ENCODE measurements around the gene LENEP.

Gene LENEP

DNA sequence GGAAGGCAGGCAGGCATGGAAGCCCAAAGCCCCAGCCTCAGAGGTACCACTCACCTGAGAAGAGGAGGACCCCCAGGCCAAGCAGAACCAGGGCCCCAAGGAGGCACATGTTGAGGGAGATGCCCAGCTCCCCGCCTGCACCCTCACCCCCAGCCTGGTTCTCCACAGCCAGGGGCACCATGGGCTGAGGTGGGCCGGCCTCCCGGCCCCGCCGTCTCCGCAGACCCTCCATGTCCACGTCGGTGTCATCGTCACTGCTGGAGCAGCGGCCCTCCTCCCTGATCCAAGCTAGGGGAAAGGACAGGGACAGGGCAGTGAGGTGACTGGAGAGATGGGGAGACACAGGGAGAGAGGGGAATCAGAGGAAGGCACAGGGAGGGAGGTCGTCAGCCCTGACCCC, 45.3 kb upstream of the LENEP start:
- in situ Hi-C loops (cut with MboI; ENCODE audit: low sequenced_read_pairs, unreplicated experiment): no loop called here
- DNase-seq (ENCODE audit: low spot score): no peak
- TF ChIP-seq, protein P1, sequence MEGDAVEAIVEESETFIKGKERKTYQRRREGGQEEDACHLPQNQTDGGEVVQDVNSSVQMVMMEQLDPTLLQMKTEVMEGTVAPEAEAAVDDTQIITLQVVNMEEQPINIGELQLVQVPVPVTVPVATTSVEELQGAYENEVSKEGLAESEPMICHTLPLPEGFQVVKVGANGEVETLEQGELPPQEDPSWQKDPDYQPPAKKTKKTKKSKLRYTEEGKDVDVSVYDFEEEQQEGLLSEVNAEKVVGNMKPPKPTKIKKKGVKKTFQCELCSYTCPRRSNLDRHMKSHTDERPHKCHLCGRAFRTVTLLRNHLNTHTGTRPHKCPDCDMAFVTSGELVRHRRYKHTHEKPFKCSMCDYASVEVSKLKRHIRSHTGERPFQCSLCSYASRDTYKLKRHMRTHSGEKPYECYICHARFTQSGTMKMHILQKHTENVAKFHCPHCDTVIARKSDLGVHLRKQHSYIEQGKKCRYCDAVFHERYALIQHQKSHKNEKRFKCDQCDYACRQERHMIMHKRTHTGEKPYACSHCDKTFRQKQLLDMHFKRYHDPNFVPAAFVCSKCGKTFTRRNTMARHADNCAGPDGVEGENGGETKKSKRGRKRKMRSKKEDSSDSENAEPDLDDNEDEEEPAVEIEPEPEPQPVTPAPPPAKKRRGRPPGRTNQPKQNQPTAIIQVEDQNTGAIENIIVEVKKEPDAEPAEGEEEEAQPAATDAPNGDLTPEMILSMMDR (IDR thresholded peaks at IDR 0.05; ENCODE audit: borderline replicate concordance, control extremely low read depth, extremely low read depth, insufficient read depth, missing control alignments): no peak

DNA sequence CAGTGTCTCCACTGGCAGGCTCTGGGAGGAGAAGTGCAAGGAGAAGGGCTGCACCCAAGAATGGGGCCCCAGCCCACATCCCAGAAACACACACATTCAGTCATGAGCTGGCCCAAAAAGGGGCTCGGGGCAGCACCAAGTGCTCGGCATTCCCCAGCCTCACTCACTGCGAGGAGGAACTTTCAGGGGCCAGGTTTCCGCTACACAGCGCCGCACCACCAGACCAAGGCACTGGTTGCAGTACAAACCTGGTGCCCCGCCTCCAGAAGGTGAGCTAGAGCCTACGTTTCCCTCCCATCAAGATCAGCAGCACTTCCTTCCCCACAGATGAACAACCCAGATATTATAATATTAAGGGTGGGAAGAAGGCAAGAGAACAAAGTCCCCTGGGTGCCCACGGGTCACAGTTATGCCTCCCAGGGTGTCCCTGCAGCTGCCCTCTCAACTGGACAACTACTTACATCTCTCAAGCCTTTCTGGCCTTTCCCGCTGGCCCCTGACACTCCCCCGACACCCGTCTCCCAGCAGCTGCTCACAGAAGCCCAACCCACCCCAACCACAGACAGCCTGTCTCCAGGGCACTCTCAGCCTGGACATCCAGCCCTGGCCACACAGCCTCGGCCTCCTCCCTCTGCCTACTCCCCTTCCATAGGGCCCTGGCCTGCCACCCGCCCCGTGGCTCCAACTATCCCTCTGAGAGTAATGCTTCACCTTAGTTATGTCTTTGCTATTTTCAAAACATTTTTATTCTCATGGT, 41.3 kb upstream of the LENEP start:
- TF ChIP-seq, protein P1 (IDR thresholded peaks at IDR 0.05; ENCODE audit: borderline replicate concordance, control extremely low read depth, extremely low read depth, insufficient read depth, missing control alignments): no peak
- in situ Hi-C loops (cut with MboI; ENCODE audit: low sequenced_read_pairs, unreplicated experiment): no loop called here
- DNase-seq (ENCODE audit: low spot score): peak; percentile 69

- TF ChIP-seq, protein P1 (IDR thresholded peaks at IDR 0.05; ENCODE audit: borderline replicate concordance, control extremely low read depth, extremely low read depth, insufficient read depth, missing control alignments): no peak
- no peak for DNase-seq (ENCODE audit: low spot score)
- in situ Hi-C loops (cut with MboI; ENCODE audit: low sequenced_read_pairs, unreplicated experiment): no loop called here
These were observed 40.7 kb upstream of the LENEP start for GRCh38 chr1:154952664-154953063.

GRCh38 chr1:154953611-154954038, 39.8 kb upstream of the LENEP start:
- in situ Hi-C loops (cut with MboI; ENCODE audit: low sequenced_read_pairs, unreplicated experiment): no loop called here
- DNase-seq (ENCODE audit: low spot score): no peak
- TF ChIP-seq, protein P1 (IDR thresholded peaks at IDR 0.05; ENCODE audit: borderline replicate concordance, control extremely low read depth, extremely low read depth, insufficient read depth, missing control alignments): no peak

DNA sequence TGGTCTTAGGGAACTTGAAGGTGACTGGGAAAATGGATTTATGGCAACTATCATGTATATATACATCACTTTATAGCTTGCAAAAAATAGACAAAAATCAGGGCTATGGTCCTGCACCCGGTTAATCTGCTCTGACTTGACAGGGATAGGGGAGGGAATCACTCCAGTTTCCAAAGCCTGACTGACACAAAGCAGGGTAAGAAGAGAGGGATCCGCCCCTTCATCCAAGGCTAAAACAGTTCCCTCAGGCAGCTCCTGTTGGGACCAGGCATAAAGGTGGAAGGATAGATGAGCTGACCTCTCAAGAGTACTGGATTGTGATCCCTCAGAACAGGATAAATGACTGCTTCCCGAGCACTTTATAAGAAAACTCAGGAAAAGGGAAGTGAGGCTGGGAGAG, 38.8 kb upstream of the LENEP start:
- DNase-seq (ENCODE audit: low spot score): no peak
- in situ Hi-C loops (cut with MboI; ENCODE audit: low sequenced_read_pairs, unreplicated experiment): no loop called here
- TF ChIP-seq, protein P1 (IDR thresholded peaks at IDR 0.05; ENCODE audit: borderline replicate concordance, control extremely low read depth, extremely low read depth, insufficient read depth, missing control alignments): no peak

DNA sequence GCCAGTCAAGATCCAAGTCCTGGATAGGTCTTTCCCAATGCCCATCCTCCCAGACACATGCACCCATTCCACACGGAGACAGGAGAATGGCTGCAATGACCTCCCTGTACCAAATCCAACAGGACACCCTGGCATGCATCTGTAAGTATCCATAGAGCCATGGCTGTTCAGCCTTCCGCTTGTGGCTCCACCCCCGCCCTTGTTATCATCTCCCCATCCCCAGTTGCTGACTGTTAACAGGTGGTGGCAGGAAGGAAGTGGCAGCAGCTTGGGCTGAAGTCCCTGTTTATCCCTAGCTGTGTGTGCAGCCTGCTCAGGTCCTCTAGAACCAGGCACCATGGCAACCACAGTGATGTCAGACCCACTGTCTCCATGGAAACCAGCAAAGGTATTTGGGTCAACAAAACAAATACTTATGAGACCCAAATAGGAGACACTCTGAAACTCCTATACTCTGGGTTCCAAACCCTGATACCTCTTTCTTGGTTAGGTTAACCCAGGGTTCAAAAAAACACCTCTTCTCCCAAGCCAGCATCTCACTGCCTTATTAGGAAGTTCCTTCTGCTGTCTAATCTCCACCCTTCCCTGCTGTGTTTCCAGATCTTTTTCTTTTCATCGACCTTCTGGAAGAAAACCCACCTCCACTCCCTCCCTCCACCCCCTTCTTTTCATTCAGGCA, 38.2 kb upstream of the LENEP start:
- peak; percentile 70 for DNase-seq (ENCODE audit: low spot score)
- in situ Hi-C loops (cut with MboI; ENCODE audit: low sequenced_read_pairs, unreplicated experiment): no loop called here
- TF ChIP-seq, protein P1 (IDR thresholded peaks at IDR 0.05; ENCODE audit: borderline replicate concordance, control extremely low read depth, extremely low read depth, insufficient read depth, missing control alignments): no peak

Data from GM13976 (cell line).